ENCODE measurements around the gene MDFIC. TPM values are rescaled to one million over a fixed set of nuclear protein-coding genes. Genes with fewer than 3 reads are reported as not detected.

The MDFIC gene
- total and polyA plus RNA-seq, 2 experiments from 2014 or later, result 10.6 to 18.5 TPM

DNA sequence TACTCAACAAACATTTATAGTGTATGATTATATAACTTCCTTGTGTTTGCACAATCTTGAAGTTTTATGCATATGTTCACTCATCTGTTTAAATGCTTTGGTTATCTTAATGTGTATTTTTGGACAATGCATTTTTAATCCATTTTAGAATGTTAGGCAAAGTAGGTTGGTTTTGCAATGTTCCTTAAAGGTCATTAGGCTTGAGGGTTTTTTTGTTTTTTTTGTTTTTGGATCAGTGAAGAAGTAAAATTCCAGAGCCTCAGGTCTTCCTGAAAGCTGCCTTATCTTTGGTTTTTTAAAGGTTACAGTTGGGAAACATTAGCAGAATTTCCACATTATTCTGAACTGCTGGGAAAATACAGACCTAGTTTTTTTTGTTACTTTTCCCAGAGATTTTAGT is 12.8 kb downstream of the MDFIC start:
- H4K20me1 ChIP-seq (ENCODE audit: insufficient read depth, poor library complexity, severe bottlenecking), result no peaks in the 10 kb centered on the region
- H3K9me3 ChIP-seq (ENCODE audit: low read depth), result no peaks in the 10 kb centered on the region
- H3K27me3 ChIP-seq, result no peaks in the 10 kb centered on the region
- peaks cover 30% of the 10 kb centered on the region for H3K79me2 ChIP-seq
- no peaks in the 10 kb centered on the region for H3K9me2 ChIP-seq (replicated peaks; ENCODE audit: insufficient read depth)
- no peak overlapping the region for H3K4me3 ChIP-seq
- no peak overlapping the region for H3K4me2 ChIP-seq
- H3K36me3 ChIP-seq (replicated peaks; ENCODE audit: insufficient read depth, low read depth), result no peaks in the 10 kb centered on the region
- no peak overlapping the region for H3K27ac ChIP-seq
- no peak for DNase-seq (ENCODE audit: low spot score)
- TF ChIP-seq EZH2 (IDR thresholded peaks at IDR 0.05; ENCODE audit: borderline replicate concordance) (no peak), EZH2phosphoT487 (IDR thresholded peaks at IDR 0.05; ENCODE audit: low read depth, severe bottlenecking, unreplicated experiment) (no peak)
- TF ChIP-seq, protein P1, sequence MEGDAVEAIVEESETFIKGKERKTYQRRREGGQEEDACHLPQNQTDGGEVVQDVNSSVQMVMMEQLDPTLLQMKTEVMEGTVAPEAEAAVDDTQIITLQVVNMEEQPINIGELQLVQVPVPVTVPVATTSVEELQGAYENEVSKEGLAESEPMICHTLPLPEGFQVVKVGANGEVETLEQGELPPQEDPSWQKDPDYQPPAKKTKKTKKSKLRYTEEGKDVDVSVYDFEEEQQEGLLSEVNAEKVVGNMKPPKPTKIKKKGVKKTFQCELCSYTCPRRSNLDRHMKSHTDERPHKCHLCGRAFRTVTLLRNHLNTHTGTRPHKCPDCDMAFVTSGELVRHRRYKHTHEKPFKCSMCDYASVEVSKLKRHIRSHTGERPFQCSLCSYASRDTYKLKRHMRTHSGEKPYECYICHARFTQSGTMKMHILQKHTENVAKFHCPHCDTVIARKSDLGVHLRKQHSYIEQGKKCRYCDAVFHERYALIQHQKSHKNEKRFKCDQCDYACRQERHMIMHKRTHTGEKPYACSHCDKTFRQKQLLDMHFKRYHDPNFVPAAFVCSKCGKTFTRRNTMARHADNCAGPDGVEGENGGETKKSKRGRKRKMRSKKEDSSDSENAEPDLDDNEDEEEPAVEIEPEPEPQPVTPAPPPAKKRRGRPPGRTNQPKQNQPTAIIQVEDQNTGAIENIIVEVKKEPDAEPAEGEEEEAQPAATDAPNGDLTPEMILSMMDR (IDR thresholded peaks at IDR 0.05; ENCODE audit: poor library complexity), result no peak
- H2AFZ ChIP-seq, result no peak overlapping the region
- H3K4me1 ChIP-seq (ENCODE audit: insufficient read depth), result no peaks in the 10 kb centered on the region

DNA sequence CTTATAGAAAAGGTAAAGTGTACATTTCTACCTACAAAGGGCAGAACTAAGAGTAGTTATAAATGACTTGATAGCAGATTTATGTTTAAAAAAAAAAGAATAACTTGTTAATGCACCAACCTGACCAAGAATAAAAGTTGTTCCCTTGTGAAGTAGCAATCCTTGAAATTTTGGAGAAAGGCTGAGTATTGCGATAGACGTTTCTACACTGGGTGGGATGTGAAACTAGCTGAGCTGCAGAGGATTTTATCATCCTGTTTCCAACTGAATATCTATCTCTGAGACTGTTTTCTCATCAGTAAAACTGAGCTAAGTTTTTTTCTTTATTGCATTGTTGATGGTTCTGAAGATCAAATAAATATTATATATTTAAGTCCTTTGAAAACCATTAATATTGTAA is 14.6 kb downstream of the MDFIC start:
- H4K20me1 ChIP-seq (ENCODE audit: insufficient read depth, poor library complexity, severe bottlenecking), result no peaks in the 10 kb centered on the region
- H3K27ac ChIP-seq, result no peak overlapping the region
- peaks cover 30% of the 10 kb centered on the region for H3K79me2 ChIP-seq
- TF ChIP-seq EZH2 (IDR thresholded peaks at IDR 0.05; ENCODE audit: borderline replicate concordance) (no peak), EZH2phosphoT487 (IDR thresholded peaks at IDR 0.05; ENCODE audit: low read depth, severe bottlenecking, unreplicated experiment) (no peak)
- TF ChIP-seq, protein P1 (IDR thresholded peaks at IDR 0.05; ENCODE audit: poor library complexity), result no peak
- H3K9me3 ChIP-seq (ENCODE audit: low read depth), result no peaks in the 10 kb centered on the region
- H3K36me3 ChIP-seq (replicated peaks; ENCODE audit: insufficient read depth, low read depth), result no peaks in the 10 kb centered on the region
- no peaks in the 10 kb centered on the region for H3K4me1 ChIP-seq (ENCODE audit: insufficient read depth)
- H3K4me3 ChIP-seq, result no peak overlapping the region
- H3K9me2 ChIP-seq (replicated peaks; ENCODE audit: insufficient read depth), result no peaks in the 10 kb centered on the region
- no peak for DNase-seq (ENCODE audit: low spot score)
- H3K27me3 ChIP-seq, result no peaks in the 10 kb centered on the region
- H2AFZ ChIP-seq, result no peak overlapping the region
- 93% methylated on average over 2 of the region's 2 CpGs for WGBS (ENCODE audit: low lambda C conversion rate, missing lambda C conversion rate)
- no peak overlapping the region for H3K4me2 ChIP-seq

DNA sequence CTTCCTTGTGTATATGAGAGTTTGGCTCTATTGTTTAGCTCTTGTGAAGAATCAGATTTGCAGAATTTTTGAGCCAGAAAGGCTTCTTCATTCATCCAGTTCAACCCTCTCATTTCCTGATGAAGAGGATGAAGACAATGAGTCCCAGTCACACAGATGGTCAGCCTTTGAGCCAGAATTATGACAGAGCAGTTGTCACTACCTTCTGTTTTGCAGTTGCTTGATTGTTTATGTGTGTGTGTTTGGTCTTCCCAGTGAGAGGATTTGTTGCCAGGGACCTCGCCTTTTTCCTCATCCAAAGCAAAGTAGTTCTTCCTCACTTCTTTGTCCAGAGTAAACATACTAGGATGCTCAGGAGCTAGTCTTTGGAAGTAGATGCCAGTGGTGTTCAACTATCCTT is 15.6 kb downstream of the MDFIC start:
- no peaks in the 10 kb centered on the region for H3K27me3 ChIP-seq
- no peak overlapping the region for H3K4me3 ChIP-seq
- H3K79me2 ChIP-seq, result peaks cover 22% of the 10 kb centered on the region
- H3K9me2 ChIP-seq (replicated peaks; ENCODE audit: insufficient read depth), result no peaks in the 10 kb centered on the region
- no peaks in the 10 kb centered on the region for H3K9me3 ChIP-seq (ENCODE audit: low read depth)
- TF ChIP-seq, protein P1 (IDR thresholded peaks at IDR 0.05; ENCODE audit: poor library complexity), result no peak
- TF ChIP-seq EZH2phosphoT487 (IDR thresholded peaks at IDR 0.05; ENCODE audit: low read depth, severe bottlenecking, unreplicated experiment) (no peak), EZH2 (IDR thresholded peaks at IDR 0.05; ENCODE audit: borderline replicate concordance) (no peak)
- H2AFZ ChIP-seq, result no peak overlapping the region
- no peak for DNase-seq (ENCODE audit: low spot score)
- H3K4me2 ChIP-seq, result no peak overlapping the region
- WGBS (ENCODE audit: low lambda C conversion rate, missing lambda C conversion rate), result 94% methylated on average over 1 of the region's 1 CpG
- H3K4me1 ChIP-seq (ENCODE audit: insufficient read depth), result no peaks in the 10 kb centered on the region
- no peaks in the 10 kb centered on the region for H4K20me1 ChIP-seq (ENCODE audit: insufficient read depth, poor library complexity, severe bottlenecking)
- H3K27ac ChIP-seq, result no peak overlapping the region
- no peaks in the 10 kb centered on the region for H3K36me3 ChIP-seq (replicated peaks; ENCODE audit: insufficient read depth, low read depth)

DNA sequence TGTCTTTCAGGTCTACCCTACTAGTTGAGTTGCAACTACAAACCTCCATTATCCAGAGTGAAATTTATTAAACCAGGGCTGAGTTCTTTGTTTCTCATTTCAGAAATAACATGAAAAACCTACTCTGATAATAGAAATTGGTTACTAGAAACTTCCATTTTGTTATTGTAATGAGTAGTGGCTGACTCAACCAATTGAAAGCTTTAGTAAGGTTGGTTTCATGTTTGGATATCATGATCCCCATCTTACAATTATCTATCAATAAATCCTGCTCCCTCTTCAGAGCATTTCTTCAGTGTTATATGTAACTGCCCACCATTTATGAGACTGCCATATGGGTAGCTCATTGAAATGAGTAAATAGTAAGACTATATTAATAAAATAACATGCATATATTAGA is 16.9 kb downstream of the MDFIC start:
- Histone ChIP-seq H3K27ac (no peak overlapping the region), H3K79me2 (peaks cover 20% of the 10 kb centered on the region), H3K4me3 (no peak overlapping the region), H3K27me3 (no peaks in the 10 kb centered on the region), H4K20me1 (ENCODE audit: insufficient read depth, poor library complexity, severe bottlenecking) (no peaks in the 10 kb centered on the region), H3K9me2 (replicated peaks; ENCODE audit: insufficient read depth) (no peaks in the 10 kb centered on the region), H3K36me3 (replicated peaks; ENCODE audit: insufficient read depth, low read depth) (no peaks in the 10 kb centered on the region), H2AFZ (no peak overlapping the region), H3K4me1 (ENCODE audit: insufficient read depth) (no peaks in the 10 kb centered on the region), H3K9me3 (ENCODE audit: low read depth) (no peaks in the 10 kb centered on the region), H3K4me2 (no peak overlapping the region)
- TF ChIP-seq, protein P1 (IDR thresholded peaks at IDR 0.05; ENCODE audit: poor library complexity), result no peak
- TF ChIP-seq EZH2 (IDR thresholded peaks at IDR 0.05; ENCODE audit: borderline replicate concordance) (no peak), EZH2phosphoT487 (IDR thresholded peaks at IDR 0.05; ENCODE audit: low read depth, severe bottlenecking, unreplicated experiment) (no peak)
- no peak for DNase-seq (ENCODE audit: low spot score)

Data from hepatocyte (in vitro differentiated cells).